Skeletal muscle tissue (tissue), 4 donors: Measurements from ENCODE around the gene BPIFA3. TPM values are rescaled to one million over a fixed set of nuclear protein-coding genes. Genes with fewer than 3 reads are reported as not detected.

Source experiments
- H3K27ac ChIP-seq: one replicate; pipeline ENCODE4 v1.7.0; 2013; ENCODE audit warnings: mild to moderate bottlenecking, low read depth, low read length, inconsistent platforms
- H3K27me3 ChIP-seq, 3 donors: one replicate each; pipeline ENCODE4 v1.7.0; 2013; ENCODE audit warnings: low read length in 3 of 3; ENCODE audit not compliant: control insufficient read depth in 3 of 3, insufficient read depth in 3 of 3
- H3K36me3 ChIP-seq, 3 donors: one replicate each; pipeline ENCODE4 v1.7.0; 2013; ENCODE audit warnings: low read length in 3 of 3; ENCODE audit not compliant: control insufficient read depth in 3 of 3, insufficient read depth in 3 of 3
- H3K4me1 ChIP-seq, 3 donors: one replicate each; pipeline ENCODE4 v1.7.0; 2013; ENCODE audit warnings: low read length in 3 of 3, mild to moderate bottlenecking in 3 of 3; ENCODE audit not compliant: control insufficient read depth in 3 of 3, insufficient read depth in 3 of 3
- H3K4me3 ChIP-seq, 3 donors: one replicate each; pipeline ENCODE4 v1.7.0; 2013; ENCODE audit warnings: low read length in 3 of 3
- H3K9ac ChIP-seq, 3 donors: one replicate each; pipeline ENCODE4 v1.7.0; 2013; ENCODE audit warnings: low read length in 3 of 3, mild to moderate bottlenecking in 3 of 3, moderate library complexity in 2 of 3, low read depth in 1 of 3
- H3K9me3 ChIP-seq, 3 donors: one replicate each; pipeline ENCODE4 v1.7.0; 2013; ENCODE audit warnings: low read length in 3 of 3; ENCODE audit not compliant: control insufficient read depth in 3 of 3
- total RNA-seq: library from RNA; depleted of rRNA; stranded (reverse); fragments of >200 nt; gene quantifications from one replicate; pipeline ENCODE4 v1.2.3, GENCODE V29; 2014
- donor health status: Osteomylitis.

BPIFA3 gene
- total RNA-seq, 1 donor from 2014 or later, result not detected

DNA sequence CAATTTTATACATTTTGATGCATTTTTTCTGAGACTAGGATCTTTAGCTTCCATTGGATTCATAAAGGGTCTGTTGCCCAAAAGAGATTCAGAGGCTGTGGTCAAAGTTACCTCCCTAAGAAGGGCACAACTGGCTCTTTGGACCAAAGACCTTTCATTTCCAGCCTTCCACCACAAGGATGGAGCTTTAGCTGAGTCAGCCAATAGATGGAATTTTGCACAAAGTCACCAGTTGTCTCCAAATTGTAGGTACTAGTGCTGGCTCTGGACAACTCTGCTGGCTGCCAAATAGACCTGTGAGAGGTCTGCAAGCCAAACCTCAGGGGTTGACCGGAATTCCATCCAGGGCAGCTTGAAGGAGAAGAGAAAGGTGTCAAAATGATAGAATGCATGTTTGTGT lies 19.2 kb downstream of the BPIFA3 start:
- no peaks in the 10 kb centered on the region for H3K4me1 ChIP-seq
- H3K27me3 ChIP-seq, result peaks cover 11 to 37% (median 19%) of the 10 kb centered on the region in 3 donors
- H3K9me3 ChIP-seq, result no peaks in the 10 kb centered on the region

DNA sequence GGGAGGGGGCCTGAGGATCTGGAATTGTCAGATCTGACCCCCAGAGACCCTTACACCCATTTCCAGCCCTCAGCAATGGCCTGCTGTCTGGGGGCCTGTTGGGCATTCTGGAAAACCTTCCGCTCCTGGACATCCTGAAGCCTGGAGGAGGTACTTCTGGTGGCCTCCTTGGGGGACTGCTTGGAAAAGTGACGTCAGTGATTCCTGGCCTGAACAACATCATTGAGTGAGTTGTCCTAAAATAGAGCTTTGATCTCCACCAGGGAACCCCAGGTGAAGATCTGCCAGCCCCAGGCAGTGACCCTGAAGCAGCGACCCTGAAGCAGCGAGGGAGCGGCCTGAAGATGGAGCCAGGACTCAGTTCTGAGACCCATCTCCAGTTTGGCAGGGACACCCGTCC lies 20.8 kb downstream of the BPIFA3 start:
- H3K4me3 ChIP-seq, result no peak overlapping the region
- H3K9me3 ChIP-seq, result no peaks in the 10 kb centered on the region
- H3K27ac ChIP-seq, result no peak overlapping the region
- peaks cover 9 to 34% (median 20%) of the 10 kb centered on the region in 3 donors for H3K27me3 ChIP-seq
- H3K4me1 ChIP-seq, result no peaks in the 10 kb centered on the region
- H3K36me3 ChIP-seq, result no peaks in the 10 kb centered on the region
- H3K9ac ChIP-seq, result no peak overlapping the region

More for the DNA sequence above, 19.2 kb downstream of the BPIFA3 start:
- H3K4me3 ChIP-seq, result no peak overlapping the region
- no peak overlapping the region for H3K9ac ChIP-seq
- H3K36me3 ChIP-seq, result no peaks in the 10 kb centered on the region
- no peak overlapping the region for H3K27ac ChIP-seq

DNA sequence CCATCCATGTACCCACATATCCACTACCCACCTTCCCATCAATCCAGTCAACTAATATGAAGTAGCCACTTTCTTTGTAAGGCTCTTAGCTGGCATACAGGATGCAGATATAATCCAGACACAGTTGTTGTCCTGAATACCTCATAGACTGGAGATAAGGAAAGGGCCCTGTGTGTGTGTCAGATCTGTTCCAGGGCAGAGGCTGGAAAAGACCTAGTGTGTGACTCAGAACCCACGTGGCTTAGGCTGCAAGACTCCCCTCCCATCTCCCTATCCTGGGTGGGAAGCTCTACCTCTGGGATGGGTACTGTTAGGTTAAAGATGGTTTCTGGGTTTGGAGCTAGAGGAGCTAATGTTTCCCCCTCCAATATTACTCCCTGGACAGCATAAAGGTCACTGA lies 22.3 kb downstream of the BPIFA3 start:
- Histone ChIP-seq H3K4me3 (no peak overlapping the region), H3K27ac (no peak overlapping the region), H3K9me3 (no peaks in the 10 kb centered on the region), H3K36me3 (no peaks in the 10 kb centered on the region), H3K4me1 (no peaks in the 10 kb centered on the region), H3K27me3 (peaks cover 9 to 24% (median 9%) of the 10 kb centered on the region in 3 donors), H3K9ac (no peak overlapping the region)

DNA sequence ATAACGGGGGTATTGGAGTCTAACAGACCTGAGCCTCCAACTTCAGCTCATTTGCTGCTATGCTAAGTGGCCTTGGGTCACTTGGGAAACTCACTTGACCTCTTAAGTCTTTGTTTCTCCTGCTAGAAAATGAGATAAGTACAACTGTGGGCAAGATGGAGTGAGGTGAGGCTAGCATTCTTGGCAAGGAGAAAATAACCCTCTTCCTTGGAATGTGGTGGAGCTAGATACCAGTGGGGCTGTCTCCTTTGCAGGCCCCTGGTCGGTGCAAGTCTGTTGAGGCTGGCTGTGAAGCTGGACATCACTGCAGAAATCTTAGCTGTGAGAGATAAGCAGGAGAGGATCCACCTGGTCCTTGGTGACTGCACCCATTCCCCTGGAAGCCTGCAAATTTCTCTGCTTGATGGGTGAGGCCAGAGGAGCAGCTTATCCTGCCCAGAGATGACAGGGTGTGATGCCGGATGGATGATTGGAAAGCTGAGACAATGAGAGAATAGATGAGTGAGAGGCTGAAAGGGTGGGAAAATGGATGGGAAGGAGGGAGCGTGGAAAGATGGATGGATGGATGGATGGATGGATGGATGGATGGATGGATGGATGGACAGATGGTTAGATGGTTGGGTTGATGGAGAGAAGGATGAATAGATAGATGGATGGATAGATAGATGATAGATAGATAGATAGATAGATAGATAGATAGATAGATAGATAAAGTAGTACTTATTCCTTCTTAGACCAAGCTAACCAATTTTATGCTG lies 23.0 kb downstream of the BPIFA3 start:
- Histone ChIP-seq H3K4me1 (no peaks in the 10 kb centered on the region), H3K27ac (no peak overlapping the region), H3K9ac (no peak overlapping the region), H3K4me3 (no peak overlapping the region), H3K36me3 (no peaks in the 10 kb centered on the region), H3K9me3 (no peaks in the 10 kb centered on the region), H3K27me3 (peaks cover 7 to 24% (median 9%) of the 10 kb centered on the region in 3 donors)

DNA sequence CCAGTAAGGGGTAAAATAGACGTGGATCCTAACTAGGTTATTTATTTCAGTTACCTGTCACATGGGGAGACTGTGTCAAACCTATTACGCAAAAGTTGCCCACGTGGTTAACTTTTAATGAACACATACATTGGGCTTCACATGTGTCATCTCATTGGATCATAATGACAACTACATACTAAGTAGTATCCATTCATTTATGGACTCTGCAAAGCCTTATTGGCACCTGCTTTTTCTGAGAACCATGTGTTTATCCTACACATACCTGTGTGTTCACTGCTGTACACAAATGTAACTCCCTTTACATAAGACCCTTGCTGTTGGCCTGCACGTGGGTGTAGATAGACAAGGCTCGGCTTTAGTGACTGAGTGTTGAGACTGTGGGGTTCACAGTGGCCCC lies 23.8 kb downstream of the BPIFA3 start:
- H3K36me3 ChIP-seq, result no peaks in the 10 kb centered on the region
- no peaks in the 10 kb centered on the region for H3K9me3 ChIP-seq
- no peak overlapping the region for H3K4me3 ChIP-seq
- no peak overlapping the region for H3K9ac ChIP-seq
- H3K27me3 ChIP-seq, result peaks cover 3 to 22% (median 9%) of the 10 kb centered on the region in 3 donors
- H3K4me1 ChIP-seq, result no peaks in the 10 kb centered on the region
- no peak overlapping the region for H3K27ac ChIP-seq

DNA sequence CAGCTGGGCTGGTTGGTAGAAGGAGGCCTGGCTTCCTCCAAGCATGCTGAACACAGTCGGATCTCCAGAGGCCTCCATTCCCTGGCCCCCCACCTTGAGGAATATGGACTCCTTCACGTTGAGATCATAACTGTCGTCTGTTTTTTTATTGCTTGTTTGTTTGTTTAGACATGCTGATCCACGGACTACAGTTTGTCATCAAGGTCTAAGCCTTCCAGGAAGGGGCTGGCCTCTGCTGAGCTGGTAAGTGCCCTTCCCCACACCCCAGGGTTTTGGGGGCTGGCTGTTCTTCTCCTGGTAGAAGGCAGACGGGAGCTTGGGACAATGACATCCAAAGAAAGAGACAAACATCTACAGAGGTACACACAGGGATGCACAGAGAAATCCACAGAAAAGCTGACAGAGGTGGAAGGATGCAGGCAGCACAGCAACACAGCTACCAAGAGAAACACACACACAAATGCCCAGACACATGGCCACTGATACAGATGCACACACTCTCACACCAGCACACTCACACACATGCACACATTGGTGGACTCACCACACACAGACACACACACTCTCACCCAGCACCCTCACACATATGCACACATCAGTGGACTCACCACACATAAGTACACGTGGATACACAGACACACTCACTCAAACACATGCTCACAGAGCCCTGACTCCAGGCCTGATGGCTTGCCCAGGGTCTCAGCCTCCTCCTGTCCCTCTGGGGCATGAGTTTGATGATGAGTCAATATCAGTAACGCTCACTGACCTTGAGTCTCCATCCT lies 25.4 kb downstream of the BPIFA3 start:
- no peaks in the 10 kb centered on the region for H3K36me3 ChIP-seq
- no peak overlapping the region for H3K27ac ChIP-seq
- no peak overlapping the region for H3K9ac ChIP-seq
- H3K4me3 ChIP-seq, result no peak overlapping the region
- H3K27me3 ChIP-seq, result peaks cover 0 to 16% (median 9%) of the 10 kb centered on the region in 3 donors
- H3K4me1 ChIP-seq, result no peaks in the 10 kb centered on the region
- no peaks in the 10 kb centered on the region for H3K9me3 ChIP-seq

DNA sequence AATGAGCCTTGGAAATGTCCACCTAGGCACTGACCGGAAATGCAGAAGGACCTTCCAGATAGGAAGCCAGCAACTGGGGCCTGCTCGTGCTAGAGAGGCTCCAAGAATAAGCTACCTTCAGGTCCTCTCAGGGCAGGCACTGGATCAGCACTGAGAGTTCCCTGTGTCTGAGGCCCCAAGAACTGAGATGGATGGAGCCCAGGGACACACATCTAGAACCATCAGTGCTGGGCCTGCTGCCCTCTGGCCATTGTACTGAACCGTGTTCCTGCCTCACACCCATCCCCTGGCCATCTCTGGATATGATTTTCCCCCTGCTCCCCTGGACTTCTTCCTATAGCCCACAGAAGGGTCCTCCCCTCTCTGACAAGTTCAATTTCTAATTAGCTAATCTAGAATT lies 28.9 kb downstream of the BPIFA3 start:
- Histone ChIP-seq H3K27ac (no peak overlapping the region), H3K36me3 (no peaks in the 10 kb centered on the region), H3K4me3 (no peak overlapping the region), H3K4me1 (no peaks in the 10 kb centered on the region), H3K9ac (no peak overlapping the region), H3K9me3 (no peaks in the 10 kb centered on the region), H3K27me3 (peaks cover 0 to 6% (median 5%) of the 10 kb centered on the region in 3 donors)

DNA sequence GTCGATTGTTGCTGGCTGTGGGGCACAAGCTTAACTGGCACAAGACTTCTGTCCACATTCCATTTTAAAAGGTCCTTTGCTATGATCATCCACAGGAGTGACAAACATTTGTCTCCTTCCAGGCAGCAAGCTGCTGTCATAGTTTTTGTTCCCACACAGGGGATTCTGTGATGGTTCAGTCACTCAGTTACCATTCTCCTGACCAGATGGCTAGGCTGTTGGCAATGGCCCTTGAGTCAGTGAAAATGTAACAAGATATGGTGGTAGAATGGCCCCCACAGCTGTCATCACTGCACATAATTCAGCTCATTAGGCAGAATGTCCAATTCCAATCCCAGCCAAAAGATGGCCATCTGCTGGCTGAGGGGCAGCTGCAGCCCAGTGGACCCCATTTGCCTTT lies 32.3 kb downstream of the BPIFA3 start:
- peaks cover 0 to 3% (median 0%) of the 10 kb centered on the region in 3 donors for H3K27me3 ChIP-seq
- H3K9ac ChIP-seq, result no peak overlapping the region
- no peaks in the 10 kb centered on the region for H3K36me3 ChIP-seq
- H3K4me3 ChIP-seq, result no peak overlapping the region
- H3K9me3 ChIP-seq, result no peaks in the 10 kb centered on the region
- H3K4me1 ChIP-seq, result no peaks in the 10 kb centered on the region
- no peak overlapping the region for H3K27ac ChIP-seq

DNA sequence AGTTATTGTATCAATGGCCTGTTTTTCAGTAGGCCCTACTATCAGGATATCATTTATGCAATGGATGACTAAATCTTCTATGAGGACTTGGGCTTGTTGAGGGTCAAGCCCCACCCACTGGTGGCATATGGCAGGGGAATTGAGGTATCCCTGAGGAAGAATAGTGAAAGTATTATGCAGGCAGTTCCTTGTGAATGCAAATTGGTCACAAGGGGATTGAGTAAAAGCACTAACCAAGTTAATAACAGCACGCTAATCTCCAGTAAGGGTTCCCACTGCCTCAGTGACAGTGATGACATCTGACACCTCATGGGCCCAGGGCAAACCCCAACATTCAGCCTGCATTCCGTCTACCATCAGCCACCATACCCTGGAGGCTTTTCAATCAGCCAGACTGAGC lies 33.5 kb downstream of the BPIFA3 start:
- no peaks in the 10 kb centered on the region for H3K36me3 ChIP-seq
- H3K9ac ChIP-seq, result no peak overlapping the region
- no peak overlapping the region for H3K4me3 ChIP-seq
- H3K9me3 ChIP-seq, result no peaks in the 10 kb centered on the region
- no peaks in the 10 kb centered on the region for H3K4me1 ChIP-seq
- H3K27me3 ChIP-seq, result peaks cover 0 to 3% (median 0%) of the 10 kb centered on the region in 3 donors
- no peak overlapping the region for H3K27ac ChIP-seq

DNA sequence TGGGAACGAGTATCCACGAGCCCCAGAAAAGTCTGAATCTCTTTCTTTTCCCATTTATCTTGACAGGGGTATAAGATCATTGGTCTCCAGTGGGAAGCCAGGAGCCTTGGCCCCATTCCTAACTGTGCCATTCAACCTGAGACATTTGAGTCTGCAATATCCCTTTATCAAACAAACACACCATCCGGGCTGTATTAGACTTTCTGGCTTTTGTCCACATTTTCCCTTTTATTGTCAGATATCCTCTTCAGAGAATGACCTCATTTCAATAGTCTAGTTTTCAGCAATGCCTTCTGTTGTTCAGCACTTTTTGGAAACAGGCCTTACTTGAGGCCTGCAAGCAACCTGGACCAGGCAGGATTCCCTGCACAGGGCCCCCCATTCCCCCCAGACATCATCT lies 34.3 kb downstream of the BPIFA3 start:
- H3K27me3 ChIP-seq, result peaks cover 0 to 3% (median 0%) of the 10 kb centered on the region in 3 donors

More for the DNA sequence above, 34.3 kb downstream of the BPIFA3 start:
- Histone ChIP-seq H3K27ac (no peak overlapping the region), H3K9ac (no peak overlapping the region), H3K4me1 (no peaks in the 10 kb centered on the region), H3K9me3 (no peaks in the 10 kb centered on the region), H3K36me3 (no peaks in the 10 kb centered on the region), H3K4me3 (no peak overlapping the region)
